PFSK-1 (cell line): ENCODE data around the gene AIDA.

Experiments used
- FOXP2 ChIP-seq: optimal IDR thresholded peaks from 2 replicates; pipeline ENCODE3; 2011; ENCODE audit warnings: borderline replicate concordance, control low read depth, inconsistent platforms; ENCODE audit not compliant: insufficient read depth; ENCODE audit errors: extremely low read length, extremely low read depth
- POLR2AphosphoS5 ChIP-seq: IDR thresholded peaks from 2 replicates; pipeline ENCODE4 v1.6.1; 2012; ENCODE audit warnings: low read depth, mild to moderate bottlenecking, control low read depth, low read length, moderate library complexity
- REST ChIP-seq, 2 experiments: IDR thresholded peaks; 2 replicates each; pipeline versions ENCODE4 v1.6.1 to v1.8.0; 2011 to 2012; ENCODE audit warnings: low read depth in 2 of 2, low read length in 2 of 2, control low read depth in 1 of 2, inconsistent platforms in 1 of 2, mild to moderate bottlenecking in 1 of 2, moderate library complexity in 1 of 2; ENCODE audit not compliant: insufficient read depth in 1 of 2
- SIN3A ChIP-seq: IDR thresholded peaks from 2 replicates; pipeline ENCODE4 v1.6.1; 2012; ENCODE audit warnings: mild to moderate bottlenecking, low read length, moderate library complexity, borderline replicate concordance; ENCODE audit not compliant: insufficient read depth
- TAF1 ChIP-seq: IDR thresholded peaks from 2 replicates; pipeline ENCODE4 v1.6.1; 2012; ENCODE audit warnings: low read length, control low read depth, borderline replicate concordance; ENCODE audit not compliant: insufficient read depth

Gene AIDA

GRCh38 chr1:222739465-222739864 is 27.2 kb upstream of the AIDA start:
- no peak for TF ChIP-seq SIN3A
- no peak for TF ChIP-seq TAF1
- TF ChIP-seq POLR2AphosphoS5, result no peak
- no peak for TF ChIP-seq REST (IDR thresholded peaks at IDR 0.05; ENCODE audit: insufficient read depth in 1 of 2, low read depth in 2 of 2, low read length in 2 of 2)
- no peak for TF ChIP-seq FOXP2

- no peak for TF ChIP-seq FOXP2
- TF ChIP-seq SIN3A, result no peak
- no peak for TF ChIP-seq TAF1
- TF ChIP-seq POLR2AphosphoS5, result no peak
- no peak for TF ChIP-seq REST (IDR thresholded peaks at IDR 0.05; ENCODE audit: insufficient read depth in 1 of 2, low read depth in 2 of 2, low read length in 2 of 2)
These were observed 24.7 kb upstream of the AIDA start, which contains the start of gene FAM177B for GRCh38 chr1:222736972-222737371. Gene FAM177B, plus strand, starts transcription at chr1:222737202. Its CDS starts 9,344 bp downstream, at chr1:222746546.

GRCh38 chr1:222736470-222736869 is 24.2 kb upstream of the AIDA start:
- TF ChIP-seq TAF1 (no peak), SIN3A (no peak)

- TF ChIP-seq POLR2AphosphoS5, result no peak
- TF ChIP-seq TAF1, result no peak
- TF ChIP-seq SIN3A, result no peak
- no peak for TF ChIP-seq FOXP2
- TF ChIP-seq REST (IDR thresholded peaks at IDR 0.05; ENCODE audit: insufficient read depth in 1 of 2, low read depth in 2 of 2, low read length in 2 of 2), result no peak
These were observed 22.4 kb upstream of the AIDA start for GRCh38 chr1:222734740-222735139.

- TF ChIP-seq POLR2AphosphoS5, result no peak
- no peak for TF ChIP-seq FOXP2
- TF ChIP-seq TAF1, result no peak
- no peak for TF ChIP-seq REST (IDR thresholded peaks at IDR 0.05; ENCODE audit: insufficient read depth in 1 of 2, low read depth in 2 of 2, low read length in 2 of 2)
- no peak for TF ChIP-seq SIN3A
These were observed 20.2 kb upstream of the AIDA start for GRCh38 chr1:222732216-222733159.
